Effector memory CD4-positive, alpha-beta T cell (primary cell): ENCODE data around the gene C16orf90.

Experiments used
- DNase-seq, 3 donors: peaks; one replicate each; pipeline ENCODE4 v3.0.0-alpha.2; 2020
- H3K27ac ChIP-seq: 2 replicates; pipeline ENCODE4 v1.7.0; 2013; ENCODE audit warnings: mild to moderate bottlenecking, low read length, moderate library complexity; ENCODE audit not compliant: insufficient read depth, poor library complexity, severe bottlenecking
- H3K27me3 ChIP-seq: replicated peaks from 2 replicates; pipeline ENCODE4 v1.7.0; 2013; ENCODE audit warnings: mild to moderate bottlenecking, low read length; ENCODE audit not compliant: insufficient read depth, control insufficient read depth, poor library complexity, severe bottlenecking
- H3K36me3 ChIP-seq: 2 replicates; pipeline ENCODE4 v1.7.0; 2013; ENCODE audit warnings: mild to moderate bottlenecking, low read length, moderate library complexity; ENCODE audit not compliant: control insufficient read depth, insufficient read depth
- H3K4me1 ChIP-seq: 2 replicates; pipeline ENCODE4 v1.7.0; 2013; ENCODE audit warnings: low read length, mild to moderate bottlenecking; ENCODE audit not compliant: control insufficient read depth, insufficient read depth, poor library complexity, severe bottlenecking
- H3K4me3 ChIP-seq: 2 replicates; pipeline ENCODE4 v1.7.0; 2013; ENCODE audit warnings: low read length, low read depth, mild to moderate bottlenecking; ENCODE audit not compliant: insufficient read depth, poor library complexity, severe bottlenecking
- H3K9me3 ChIP-seq: 2 replicates; pipeline ENCODE4 v1.7.0; 2013; ENCODE audit warnings: mild to moderate bottlenecking, low read length, moderate library complexity; ENCODE audit not compliant: control insufficient read depth

C16orf90 gene

DNA sequence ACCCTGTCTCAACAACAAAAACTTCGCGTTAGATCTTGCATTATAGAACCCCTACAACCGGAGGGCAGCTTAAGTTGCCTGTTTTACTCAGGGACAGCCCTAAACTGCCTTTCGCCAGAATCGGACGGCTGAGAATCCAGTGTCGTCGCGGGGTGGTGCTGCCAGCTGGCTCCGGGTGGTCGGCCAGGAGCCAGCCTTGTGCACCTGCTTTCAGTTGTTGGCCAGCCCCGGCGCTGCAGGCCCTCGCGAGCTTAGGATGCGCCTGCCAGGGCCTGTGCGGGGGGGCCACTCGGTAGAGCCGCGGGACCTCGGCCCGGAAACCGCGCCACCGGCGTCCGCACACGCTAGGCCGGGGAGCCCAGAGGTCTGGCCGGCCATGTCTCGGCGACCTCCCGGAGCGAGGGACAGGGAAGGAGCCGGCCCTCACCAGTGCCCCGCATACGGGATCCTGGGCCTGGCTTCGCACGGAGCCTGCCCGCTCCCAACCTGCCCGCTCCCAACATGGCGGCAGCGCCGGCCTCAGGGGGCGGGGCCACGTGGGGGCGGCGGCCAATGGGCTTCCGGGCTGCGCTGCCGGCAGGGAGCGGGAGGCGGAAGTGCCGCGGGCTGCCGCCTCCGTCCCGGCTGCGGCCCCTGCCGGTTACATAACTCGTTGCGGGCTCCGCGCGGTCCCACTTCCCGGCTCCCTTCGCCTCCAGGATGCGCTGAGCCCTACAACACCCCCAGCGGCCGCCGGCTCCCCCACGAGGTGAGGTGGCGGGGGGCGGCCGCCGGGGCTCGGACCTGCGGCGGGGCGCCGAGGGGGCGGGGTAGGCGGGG, 37.6 kb downstream of the C16orf90 start:
- Histone ChIP-seq H3K27me3 (no peaks in the 10 kb centered on the region), H3K27ac (peak overlapping the region; percentile 95), H3K36me3 (no peaks in the 10 kb centered on the region), H3K4me3 (peak overlapping the region; percentile 76), H3K9me3 (no peaks in the 10 kb centered on the region), H3K4me1 (peaks cover 30% of the 10 kb centered on the region)
- DNase-seq, result peak; percentile 83 to 84 (median 84)

DNA sequence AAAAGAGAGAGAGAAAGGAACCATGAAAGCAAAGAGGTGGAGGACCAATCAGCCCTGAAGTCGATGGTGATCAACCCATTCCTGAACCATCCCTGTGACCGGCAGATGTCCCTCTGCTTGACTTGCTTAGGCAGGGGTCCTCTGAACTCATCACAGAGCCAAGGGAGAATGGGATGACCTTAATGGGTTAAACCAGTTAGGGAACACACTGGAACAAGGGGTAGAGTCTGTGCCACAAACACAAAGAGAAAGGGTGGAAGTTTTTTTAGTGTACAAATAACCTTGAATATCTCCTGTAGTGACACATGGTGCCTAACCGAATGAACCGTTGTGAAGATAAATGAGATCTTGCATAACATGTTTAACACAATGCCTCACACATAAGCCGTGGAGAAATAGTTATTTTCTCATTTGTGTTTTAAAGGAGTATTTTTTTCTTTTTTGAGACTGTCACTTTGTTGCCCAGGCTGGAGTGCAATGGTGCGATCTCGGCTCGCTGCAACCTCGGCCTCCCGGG, 40.6 kb downstream of the C16orf90 start:
- DNase-seq, result no peak
- Histone ChIP-seq H3K4me1 (peaks cover 16% of the 10 kb centered on the region), H3K27ac (no peak overlapping the region), H3K36me3 (no peaks in the 10 kb centered on the region), H3K4me3 (no peak overlapping the region), H3K9me3 (no peaks in the 10 kb centered on the region), H3K27me3 (no peaks in the 10 kb centered on the region)

DNA sequence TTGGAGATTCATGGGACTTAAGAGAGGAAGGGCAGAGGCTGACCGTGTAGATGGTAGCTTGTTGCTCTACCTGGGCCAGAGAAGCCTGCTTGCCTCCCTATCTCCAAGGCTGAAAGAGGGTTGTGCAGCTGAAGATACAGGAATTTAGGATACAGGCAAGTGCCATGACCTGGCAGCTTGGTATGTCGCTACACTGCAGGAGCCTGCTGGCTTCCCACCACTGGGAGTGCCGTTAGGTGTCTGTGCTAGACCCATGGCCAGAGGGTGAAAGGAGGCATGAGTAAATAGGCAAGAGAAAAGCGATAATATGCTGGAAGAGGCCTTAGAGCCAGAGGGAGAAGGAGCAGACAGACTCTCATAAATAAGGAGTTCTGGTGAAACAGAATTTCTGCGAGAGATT, 41.2 kb downstream of the C16orf90 start:
- Histone ChIP-seq H3K9me3 (no peaks in the 10 kb centered on the region), H3K36me3 (no peaks in the 10 kb centered on the region), H3K4me3 (no peak overlapping the region), H3K4me1 (peaks cover 11% of the 10 kb centered on the region), H3K27me3 (no peaks in the 10 kb centered on the region), H3K27ac (no peak overlapping the region)
- DNase-seq, result no peak

DNA sequence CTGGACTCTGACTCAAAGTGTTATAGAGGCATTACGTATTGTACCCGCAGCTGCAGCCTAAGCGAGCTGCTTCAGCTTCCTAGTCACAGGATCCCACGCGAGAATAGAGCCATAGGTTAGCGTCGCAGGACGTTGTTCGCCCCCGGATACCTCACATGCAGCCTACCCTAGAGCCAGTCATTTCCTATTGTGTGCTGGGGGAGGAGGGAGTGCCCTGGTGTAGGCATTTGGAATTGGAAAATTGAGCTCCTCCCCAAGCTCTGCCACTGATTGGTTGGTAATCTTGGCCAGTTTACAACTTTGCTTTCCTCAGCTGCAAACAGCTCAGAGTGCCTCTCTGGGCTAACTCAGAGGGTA, 51.3 kb downstream of the C16orf90 start:
- no peaks in the 10 kb centered on the region for H3K4me1 ChIP-seq
- H3K9me3 ChIP-seq, result no peaks in the 10 kb centered on the region
- H3K27me3 ChIP-seq, result no peaks in the 10 kb centered on the region
- peak overlapping the region; percentile 80 for H3K27ac ChIP-seq
- H3K36me3 ChIP-seq, result peaks cover 9% of the 10 kb centered on the region
- DNase-seq, result peak in 2 of 3 donors; percentile 8 to 18
- peak overlapping the region; percentile 59 for H3K4me3 ChIP-seq
